GM10266 (cell line): ENCODE data around the gene GUCD1.

ENCODE experiments used
- DNase-seq: peaks from one replicate; pipeline ENCODE4 v3.0.0; 2012; ENCODE audit errors: extremely low spot score
- TF ChIP-seq, protein P1 (sequence below): IDR thresholded peaks from 2 replicates; pipeline ENCODE4 v1.5.1; 2012; ENCODE audit warnings: mild to moderate bottlenecking, low read depth; ENCODE audit not compliant: control insufficient read depth, insufficient read depth; ENCODE audit errors: missing control alignments

GUCD1 gene

GRCh38 chr22:24496234-24496633 is 58.7 kb downstream of the GUCD1 start:
- TF ChIP-seq, protein P1, sequence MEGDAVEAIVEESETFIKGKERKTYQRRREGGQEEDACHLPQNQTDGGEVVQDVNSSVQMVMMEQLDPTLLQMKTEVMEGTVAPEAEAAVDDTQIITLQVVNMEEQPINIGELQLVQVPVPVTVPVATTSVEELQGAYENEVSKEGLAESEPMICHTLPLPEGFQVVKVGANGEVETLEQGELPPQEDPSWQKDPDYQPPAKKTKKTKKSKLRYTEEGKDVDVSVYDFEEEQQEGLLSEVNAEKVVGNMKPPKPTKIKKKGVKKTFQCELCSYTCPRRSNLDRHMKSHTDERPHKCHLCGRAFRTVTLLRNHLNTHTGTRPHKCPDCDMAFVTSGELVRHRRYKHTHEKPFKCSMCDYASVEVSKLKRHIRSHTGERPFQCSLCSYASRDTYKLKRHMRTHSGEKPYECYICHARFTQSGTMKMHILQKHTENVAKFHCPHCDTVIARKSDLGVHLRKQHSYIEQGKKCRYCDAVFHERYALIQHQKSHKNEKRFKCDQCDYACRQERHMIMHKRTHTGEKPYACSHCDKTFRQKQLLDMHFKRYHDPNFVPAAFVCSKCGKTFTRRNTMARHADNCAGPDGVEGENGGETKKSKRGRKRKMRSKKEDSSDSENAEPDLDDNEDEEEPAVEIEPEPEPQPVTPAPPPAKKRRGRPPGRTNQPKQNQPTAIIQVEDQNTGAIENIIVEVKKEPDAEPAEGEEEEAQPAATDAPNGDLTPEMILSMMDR, result no peak
- DNase-seq, result no peak

DNA sequence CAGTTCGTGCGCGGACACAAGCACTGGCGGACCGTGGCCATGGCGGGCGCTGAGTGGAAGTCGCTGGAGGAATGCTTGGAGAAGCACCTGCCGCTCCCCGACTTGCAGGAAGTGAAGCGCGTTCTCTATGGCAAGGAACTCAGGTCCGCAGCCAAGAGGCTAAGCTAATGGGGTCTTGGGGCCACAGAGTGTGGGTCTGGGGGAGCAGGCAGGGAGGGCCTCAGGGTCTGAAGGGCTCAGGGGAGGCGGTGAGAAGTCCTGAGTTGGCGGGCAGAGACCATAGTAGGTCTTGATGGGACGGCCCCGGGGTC is 59.6 kb downstream of the GUCD1 start:
- no peak for DNase-seq
- TF ChIP-seq, protein P1, result no peak

DNA sequence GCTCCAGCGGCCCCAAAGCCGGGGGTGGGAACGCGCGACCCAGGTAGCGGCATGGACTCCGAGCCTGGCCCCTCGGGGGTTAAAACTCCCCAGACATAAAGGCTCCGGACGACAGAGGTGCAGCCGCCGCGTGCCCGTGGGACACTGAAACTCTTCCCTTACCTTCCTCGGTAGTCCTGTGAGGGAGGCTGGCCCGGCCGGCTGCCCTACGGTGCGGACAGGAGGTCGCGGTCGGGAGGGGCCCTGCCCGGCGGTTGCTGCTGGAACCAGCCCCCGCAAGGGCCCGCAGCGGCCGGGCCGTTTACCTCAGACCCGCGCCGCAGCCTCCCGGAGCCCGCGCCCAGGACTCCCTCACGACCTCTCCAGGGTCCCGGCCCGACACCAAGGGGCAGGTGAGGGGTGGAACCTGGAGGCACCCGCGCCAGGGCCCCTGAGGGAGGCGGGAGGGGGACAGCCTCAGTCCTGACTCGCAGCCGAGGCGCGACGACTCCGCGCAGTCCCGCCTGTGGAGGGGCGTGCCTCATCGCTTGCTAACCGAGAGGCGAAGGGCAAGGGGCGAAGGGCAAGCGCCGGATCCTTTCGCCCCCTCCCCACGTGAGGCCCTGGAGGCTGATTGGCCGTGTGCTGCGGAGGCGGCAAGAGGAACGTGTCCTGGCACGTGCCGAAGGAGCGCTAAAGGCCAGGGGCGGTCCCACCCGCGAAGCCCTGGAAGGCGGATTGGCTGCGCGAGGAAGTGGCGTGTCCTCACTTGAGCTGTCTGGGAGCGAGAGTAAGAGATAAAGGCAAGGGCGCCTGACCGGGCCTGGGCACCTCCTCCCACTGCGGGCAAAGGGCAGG is 60.2 kb downstream of the GUCD1 start, which contains the start of gene UPB1:
Gene UPB1 (plus strand): TSS at position 805 of the 837 bp plus-strand sequence. CDS start 72 bp downstream, outside the sequence.
- DNase-seq, result no peak

DNA sequence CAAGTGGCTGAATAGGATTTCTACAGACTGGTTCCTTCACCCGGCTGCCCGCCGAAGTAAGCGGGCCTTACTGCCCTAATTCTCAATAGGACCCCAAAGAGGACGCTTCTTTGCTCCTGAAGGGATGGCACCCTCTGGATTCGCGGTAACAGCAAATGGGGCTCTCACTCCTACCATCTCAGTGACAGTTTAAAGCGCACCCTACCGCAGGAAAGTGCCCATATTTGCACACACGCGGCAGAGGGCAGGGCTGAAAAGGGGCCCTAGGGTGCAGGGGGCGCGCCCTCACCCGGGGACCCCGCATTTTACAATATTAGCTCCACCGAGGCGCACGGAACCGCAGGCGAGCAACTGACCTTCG is 60.8 kb downstream of the GUCD1 start:
- DNase-seq, result no peak
- TF ChIP-seq, protein P1, result no peak

More for the DNA sequence above, 60.2 kb downstream of the GUCD1 start, which contains the start of gene UPB1:
- TF ChIP-seq, protein P1, result no peak

DNA sequence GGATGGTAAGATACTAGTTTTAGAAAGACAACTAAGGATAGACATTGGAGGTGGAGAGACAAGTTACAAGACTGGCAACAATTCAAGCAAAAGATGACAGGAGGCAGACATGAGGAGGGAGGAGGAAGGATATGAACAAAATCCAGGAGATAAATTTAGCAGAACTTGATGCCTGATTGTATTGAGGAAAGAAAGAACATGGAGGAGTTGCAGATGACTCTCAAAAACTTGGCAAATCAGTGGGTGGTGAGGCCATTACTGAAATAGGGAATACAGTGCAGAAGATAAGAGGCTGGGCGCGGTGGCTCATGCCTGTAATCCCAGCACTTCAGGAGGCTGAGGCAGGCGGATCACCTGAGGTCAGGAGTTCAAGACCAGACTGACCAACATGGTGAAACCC is 62.5 kb downstream of the GUCD1 start:
- DNase-seq, result no peak
- TF ChIP-seq, protein P1, result no peak
